Measurements from ENCODE around the gene RPS6KA2.

Gene RPS6KA2

GRCh38 chr6:166613027-166613426 lies 14.0 kb downstream of the RPS6KA2 start:
- TF ChIP-seq CTCF (IDR thresholded peaks at IDR 0.05; ENCODE audit: low read length, missing control alignments): no peak
- H3K4me3 ChIP-seq (replicated peaks; ENCODE audit: low read depth, low read length): no peak overlapping the region
- DNase-seq (ENCODE audit: low read depth): no peak

GRCh38 chr6:166612471-166612881 lies 14.6 kb downstream of the RPS6KA2 start:
- H3K4me3 ChIP-seq (replicated peaks; ENCODE audit: low read depth, low read length): no peak overlapping the region
- DNase-seq (ENCODE audit: low read depth): no peak
- no peak for TF ChIP-seq CTCF (IDR thresholded peaks at IDR 0.05; ENCODE audit: low read length, missing control alignments)

GRCh38 chr6:166611631-166612030 lies 15.4 kb downstream of the RPS6KA2 start:
- TF ChIP-seq CTCF (IDR thresholded peaks at IDR 0.05; ENCODE audit: low read length, missing control alignments): no peak
- no peak overlapping the region for H3K4me3 ChIP-seq (replicated peaks; ENCODE audit: low read depth, low read length)
- no peak for DNase-seq (ENCODE audit: low read depth)

- TF ChIP-seq CTCF (IDR thresholded peaks at IDR 0.05; ENCODE audit: low read length, missing control alignments): no peak
- no peak overlapping the region for H3K4me3 ChIP-seq (replicated peaks; ENCODE audit: low read depth, low read length)
Observed at GRCh38 chr6:166610069-166610468, 17.0 kb downstream of the RPS6KA2 start.

GRCh38 chr6:166608774-166609173 lies 18.3 kb downstream of the RPS6KA2 start:
- DNase-seq (ENCODE audit: low read depth): no peak
- TF ChIP-seq CTCF (IDR thresholded peaks at IDR 0.05; ENCODE audit: low read length, missing control alignments): no peak
- no peak overlapping the region for H3K4me3 ChIP-seq (replicated peaks; ENCODE audit: low read depth, low read length)

More at GRCh38 chr6:166610069-166610468, 17.0 kb downstream of the RPS6KA2 start:
- no peak for DNase-seq (ENCODE audit: low read depth)

- no peak for DNase-seq (ENCODE audit: low read depth)
- H3K4me3 ChIP-seq (replicated peaks; ENCODE audit: low read depth, low read length): no peak overlapping the region
- no peak for TF ChIP-seq CTCF (IDR thresholded peaks at IDR 0.05; ENCODE audit: low read length, missing control alignments)
Observed at GRCh38 chr6:166605752-166606151, 21.3 kb downstream of the RPS6KA2 start.

- DNase-seq (ENCODE audit: low read depth): no peak
- TF ChIP-seq CTCF (IDR thresholded peaks at IDR 0.05; ENCODE audit: low read length, missing control alignments): no peak
- no peak overlapping the region for H3K4me3 ChIP-seq (replicated peaks; ENCODE audit: low read depth, low read length)
Observed at GRCh38 chr6:166604911-166605310, 22.1 kb downstream of the RPS6KA2 start.
